ENCODE measurements around the gene OR2W1.

DNA sequence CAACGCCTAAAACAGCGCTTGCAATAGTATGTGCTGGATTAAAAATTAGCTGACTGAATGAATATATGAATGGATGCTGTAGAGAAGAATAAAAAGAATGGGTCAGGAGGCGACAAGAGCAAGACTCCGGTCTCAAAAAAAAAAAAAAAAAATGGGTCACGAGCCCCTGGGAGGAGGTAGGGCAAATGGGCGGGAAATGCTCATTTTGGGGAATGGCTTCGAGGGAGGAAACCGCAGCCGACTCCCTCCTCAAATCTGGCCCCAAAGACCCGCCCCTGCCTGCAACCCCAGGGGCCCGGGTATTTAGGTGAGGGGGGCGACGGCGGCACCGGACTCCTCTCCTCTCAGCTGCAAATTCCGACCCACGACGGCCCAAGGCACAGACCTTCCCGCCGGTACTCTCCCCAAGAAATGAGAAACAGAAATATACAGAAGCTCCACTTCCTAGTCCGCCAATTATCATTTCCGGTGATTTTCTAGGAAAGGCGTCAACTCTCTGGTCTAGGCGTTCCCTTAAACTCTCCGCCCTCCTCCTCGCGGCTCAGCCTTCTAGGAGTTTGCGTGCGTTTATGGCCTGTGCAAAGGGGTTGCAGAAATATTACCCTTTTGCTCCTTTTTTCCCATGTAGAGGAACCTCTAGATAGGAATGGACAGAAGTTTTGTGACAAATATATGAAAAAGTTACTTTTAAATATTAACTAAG is 39.6 kb downstream of the OR2W1 start, which contains the start of gene ZNF311:
- TF ChIP-seq, protein P1, sequence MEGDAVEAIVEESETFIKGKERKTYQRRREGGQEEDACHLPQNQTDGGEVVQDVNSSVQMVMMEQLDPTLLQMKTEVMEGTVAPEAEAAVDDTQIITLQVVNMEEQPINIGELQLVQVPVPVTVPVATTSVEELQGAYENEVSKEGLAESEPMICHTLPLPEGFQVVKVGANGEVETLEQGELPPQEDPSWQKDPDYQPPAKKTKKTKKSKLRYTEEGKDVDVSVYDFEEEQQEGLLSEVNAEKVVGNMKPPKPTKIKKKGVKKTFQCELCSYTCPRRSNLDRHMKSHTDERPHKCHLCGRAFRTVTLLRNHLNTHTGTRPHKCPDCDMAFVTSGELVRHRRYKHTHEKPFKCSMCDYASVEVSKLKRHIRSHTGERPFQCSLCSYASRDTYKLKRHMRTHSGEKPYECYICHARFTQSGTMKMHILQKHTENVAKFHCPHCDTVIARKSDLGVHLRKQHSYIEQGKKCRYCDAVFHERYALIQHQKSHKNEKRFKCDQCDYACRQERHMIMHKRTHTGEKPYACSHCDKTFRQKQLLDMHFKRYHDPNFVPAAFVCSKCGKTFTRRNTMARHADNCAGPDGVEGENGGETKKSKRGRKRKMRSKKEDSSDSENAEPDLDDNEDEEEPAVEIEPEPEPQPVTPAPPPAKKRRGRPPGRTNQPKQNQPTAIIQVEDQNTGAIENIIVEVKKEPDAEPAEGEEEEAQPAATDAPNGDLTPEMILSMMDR (IDR thresholded peaks at IDR 0.05; ENCODE audit: low read length): no peak
- no peak for TF ChIP-seq EZH2 (optimal IDR thresholded peaks at IDR 0.05; ENCODE audit: low read depth, low read length)
